T-helper 1 cell treated with Interleukin-12 subunit alpha and Interleukin-12 subunit beta and Interleukin-4 antibody, amounts not matched to agents 30 μg/mL and 1 μg/mL, for 36 hours (primary cell): ENCODE data around the gene RAPGEF3.
A peak's percentile ranks its signal among the peaks of the same experiment; 100 is the strongest.

ENCODE experiments used
- H3K27ac Mint-ChIP-seq: one replicate; pipeline ENCODE4 v1.8.0; 2021; ENCODE audit warnings: mild to moderate bottlenecking, mixed read lengths
- H3K27me3 Mint-ChIP-seq: one replicate; pipeline ENCODE4 v1.8.0; 2021; ENCODE audit warnings: low read depth, mixed read lengths
- H3K36me3 Mint-ChIP-seq: one replicate; pipeline ENCODE4 v1.8.0; 2021; ENCODE audit warnings: low read depth, mixed read lengths
- H3K4me1 Mint-ChIP-seq: one replicate; pipeline ENCODE4 v1.8.0; 2021; ENCODE audit warnings: low read depth, mixed read lengths
- H3K4me3 Mint-ChIP-seq: one replicate; pipeline ENCODE4 v1.8.0; 2021; ENCODE audit warnings: mild to moderate bottlenecking, moderate library complexity, mixed read lengths
- H3K9me3 Mint-ChIP-seq: one replicate; pipeline ENCODE4 v1.8.0; 2021; ENCODE audit warnings: mixed read lengths

RAPGEF3 gene

DNA sequence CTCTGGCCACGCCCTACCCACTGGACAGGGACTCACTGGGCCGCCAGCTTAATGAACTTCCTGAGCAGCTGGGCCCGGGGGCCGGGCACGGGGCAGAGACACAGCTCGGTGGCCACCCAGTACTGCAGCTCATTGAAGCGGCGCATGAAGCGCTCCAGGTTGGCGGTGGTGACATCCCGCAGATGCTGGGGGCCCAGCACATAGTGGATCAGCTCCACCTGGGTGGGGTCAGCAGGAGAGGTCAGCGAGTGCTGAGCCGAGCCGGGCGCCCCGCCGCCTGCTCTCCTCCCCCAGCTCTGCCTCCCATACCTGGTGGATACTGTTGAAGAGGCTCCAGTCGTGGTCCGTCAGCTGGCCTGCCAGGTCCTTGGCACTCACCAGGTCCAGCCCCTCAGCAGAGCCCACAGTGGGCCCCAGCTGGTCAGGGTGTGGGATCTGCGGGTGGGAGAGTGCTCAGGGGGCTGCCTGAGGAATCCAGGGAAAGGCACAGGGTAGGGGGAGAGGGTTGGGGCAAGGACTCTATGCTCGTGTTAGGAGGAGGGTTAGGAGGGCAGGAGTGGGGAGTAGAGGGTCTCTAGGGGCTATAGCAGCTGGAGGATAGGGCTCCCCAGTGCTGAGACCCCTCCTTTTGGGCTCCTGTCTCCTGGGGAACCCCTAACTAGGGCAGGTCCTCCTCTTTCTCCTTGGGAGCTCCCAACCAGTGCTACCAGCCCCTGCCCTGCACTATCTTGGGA lies 17.9 kb downstream of the RAPGEF3 start:
- Mint-ChIP-seq H3K4me3 (no peak overlapping the region), H3K27me3 (peaks cover 17% of the 10 kb centered on the region), H3K36me3 (no peaks in the 10 kb centered on the region), H3K9me3 (no peaks in the 10 kb centered on the region), H3K4me1 (peaks cover 9% of the 10 kb centered on the region), H3K27ac (no peak overlapping the region)

- H3K36me3 Mint-ChIP-seq = no peaks in the 10 kb centered on the region
- no peak overlapping the region for H3K4me3 Mint-ChIP-seq
- H3K27me3 Mint-ChIP-seq = peaks cover 14% of the 10 kb centered on the region
- no peaks in the 10 kb centered on the region for H3K9me3 Mint-ChIP-seq
- no peak overlapping the region for H3K27ac Mint-ChIP-seq
- peaks cover 9% of the 10 kb centered on the region for H3K4me1 Mint-ChIP-seq
These were observed 18.7 kb downstream of the RAPGEF3 start for GRCh38 chr12:47739979-47740378.

- H3K4me1 Mint-ChIP-seq = peaks cover 9% of the 10 kb centered on the region
- no peak overlapping the region for H3K4me3 Mint-ChIP-seq
- no peaks in the 10 kb centered on the region for H3K9me3 Mint-ChIP-seq
- H3K36me3 Mint-ChIP-seq = no peaks in the 10 kb centered on the region
- H3K27me3 Mint-ChIP-seq = peaks cover 10% of the 10 kb centered on the region
- H3K27ac Mint-ChIP-seq = no peak overlapping the region
These were observed 19.4 kb downstream of the RAPGEF3 start for GRCh38 chr12:47739297-47739696.

DNA sequence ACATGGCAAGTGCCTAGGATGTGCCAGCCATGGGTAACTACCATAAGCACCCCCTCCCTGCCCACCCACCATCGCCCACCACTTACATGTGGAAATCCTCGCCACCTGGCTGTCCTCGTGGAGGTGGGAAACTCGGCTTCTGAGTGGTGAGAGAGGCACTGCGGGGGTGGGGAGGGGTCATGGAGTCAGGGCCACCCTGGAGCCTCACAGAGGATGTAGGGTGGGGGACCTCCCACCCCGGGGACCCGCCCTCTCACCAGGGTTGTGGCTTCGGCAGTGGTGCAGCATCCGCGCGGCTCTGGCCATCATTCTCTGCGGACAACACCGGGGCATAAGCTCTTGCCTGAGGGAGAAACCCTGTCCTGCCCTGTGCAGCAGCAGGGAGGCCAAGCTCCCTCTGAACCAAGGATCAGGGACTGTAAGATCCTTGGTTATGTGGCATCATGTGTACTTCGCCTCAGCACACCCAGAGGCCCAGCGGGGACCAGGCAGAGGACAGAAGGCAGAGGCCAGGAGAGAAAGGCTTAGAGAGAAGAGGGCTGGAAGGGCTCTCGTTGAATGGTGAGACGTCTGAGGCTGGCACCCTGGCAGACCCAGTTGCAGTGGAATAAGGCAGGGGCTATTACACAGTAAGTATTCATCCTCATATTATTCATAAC lies 20.6 kb downstream of the RAPGEF3 start:
- peaks cover 1% of the 10 kb centered on the region for H3K27me3 Mint-ChIP-seq

DNA sequence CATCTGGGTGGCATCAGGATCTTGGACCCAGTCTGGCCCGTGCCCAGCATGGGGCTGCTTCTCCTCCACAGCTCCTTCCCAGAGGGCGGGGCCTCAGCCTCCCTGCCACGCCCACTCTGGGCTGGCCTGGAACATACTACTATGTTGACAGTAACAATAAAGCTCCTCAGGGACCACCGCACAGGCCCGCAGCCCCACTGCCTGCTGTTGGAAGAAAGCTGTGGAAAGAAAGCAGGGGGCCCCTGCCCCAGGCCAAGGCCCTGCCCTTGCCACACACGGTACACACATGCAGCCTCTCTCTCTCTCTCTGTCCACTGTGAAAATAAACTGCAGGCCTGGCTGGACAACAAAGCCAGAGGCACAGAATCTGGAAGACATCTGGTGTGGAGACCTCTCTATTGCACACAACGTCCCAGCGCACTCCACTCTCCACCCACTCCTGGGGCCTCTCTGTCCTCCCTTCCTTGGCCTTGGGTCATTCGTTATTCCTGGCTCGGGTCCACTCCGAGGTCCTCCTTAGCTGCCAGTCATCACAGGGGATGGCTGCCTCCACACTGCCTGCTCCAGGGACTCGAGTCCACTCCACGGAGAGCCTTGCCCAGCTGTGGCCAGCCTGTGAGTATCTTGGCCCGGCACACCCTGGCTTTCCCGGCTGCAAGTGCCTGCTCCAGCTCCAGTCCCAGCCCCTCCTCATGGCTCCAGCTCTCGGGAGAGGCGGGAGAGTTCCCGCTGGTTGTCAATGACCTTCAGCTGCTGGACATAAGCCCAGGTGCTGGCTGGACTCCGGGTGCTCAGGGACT lies 21.6 kb downstream of the RAPGEF3 start:
- H3K4me1 Mint-ChIP-seq = peaks cover 6% of the 10 kb centered on the region
- H3K27ac Mint-ChIP-seq = peak overlapping the region; percentile 31
- no peaks in the 10 kb centered on the region for H3K27me3 Mint-ChIP-seq
- H3K9me3 Mint-ChIP-seq = no peaks in the 10 kb centered on the region
- H3K36me3 Mint-ChIP-seq = no peaks in the 10 kb centered on the region
- no peak overlapping the region for H3K4me3 Mint-ChIP-seq

More for the DNA sequence above, 20.6 kb downstream of the RAPGEF3 start:
- Mint-ChIP-seq H3K27ac (no peak overlapping the region), H3K36me3 (no peaks in the 10 kb centered on the region), H3K9me3 (no peaks in the 10 kb centered on the region), H3K4me3 (no peak overlapping the region), H3K4me1 (peaks cover 9% of the 10 kb centered on the region)

DNA sequence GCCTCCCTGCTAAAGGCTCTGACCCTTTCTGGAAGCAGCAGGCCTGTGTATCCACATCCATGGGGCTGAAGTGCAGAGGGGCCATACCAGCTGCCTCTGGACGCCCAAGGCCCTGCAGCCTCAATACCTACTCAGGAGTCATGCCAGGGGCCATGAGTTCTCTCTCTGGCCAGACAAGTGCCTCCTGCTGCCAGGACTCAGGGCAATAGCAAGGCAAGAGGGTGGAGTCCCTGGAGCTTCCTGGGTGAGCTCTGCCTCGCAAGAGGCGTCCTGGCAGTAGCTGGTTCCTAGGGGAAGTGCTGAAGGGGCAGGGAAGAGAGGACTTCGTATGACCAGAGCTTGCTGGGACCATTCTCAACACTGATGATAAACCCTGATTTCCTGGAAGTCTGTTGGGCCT lies 22.5 kb downstream of the RAPGEF3 start:
- Mint-ChIP-seq H3K4me3 (no peak overlapping the region), H3K4me1 (peaks cover 1% of the 10 kb centered on the region), H3K27me3 (no peaks in the 10 kb centered on the region), H3K27ac (no peak overlapping the region), H3K36me3 (no peaks in the 10 kb centered on the region), H3K9me3 (no peaks in the 10 kb centered on the region)

DNA sequence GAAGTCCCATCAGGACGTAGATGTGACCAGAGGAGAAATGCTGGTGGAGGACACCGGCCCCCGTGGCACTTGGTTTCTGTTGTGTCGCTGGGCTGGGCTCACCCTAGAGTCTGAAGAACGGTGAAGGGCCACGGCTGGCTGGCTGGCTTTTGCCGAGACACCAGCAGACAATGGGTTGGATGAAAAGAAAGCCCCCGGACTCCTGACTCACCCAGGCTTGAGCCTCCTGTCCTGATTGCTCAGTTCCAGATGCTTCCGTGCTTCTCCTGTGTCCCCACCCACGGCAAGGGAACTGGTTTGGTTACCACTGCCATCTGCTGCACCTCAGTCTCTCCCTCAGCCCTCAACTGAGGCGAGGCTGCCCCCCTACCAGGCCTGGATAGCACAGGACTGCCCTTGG lies 23.0 kb downstream of the RAPGEF3 start:
- Mint-ChIP-seq H3K36me3 (no peaks in the 10 kb centered on the region), H3K4me1 (no peaks in the 10 kb centered on the region), H3K9me3 (no peaks in the 10 kb centered on the region), H3K4me3 (no peak overlapping the region), H3K27ac (no peak overlapping the region), H3K27me3 (no peaks in the 10 kb centered on the region)

GRCh38 chr12:47734725-47735480 lies 23.8 kb downstream of the RAPGEF3 start:
- H3K4me3 Mint-ChIP-seq = no peak overlapping the region
- H3K4me1 Mint-ChIP-seq = no peaks in the 10 kb centered on the region
- no peaks in the 10 kb centered on the region for H3K36me3 Mint-ChIP-seq
- no peak overlapping the region for H3K27ac Mint-ChIP-seq
- no peaks in the 10 kb centered on the region for H3K9me3 Mint-ChIP-seq
- no peaks in the 10 kb centered on the region for H3K27me3 Mint-ChIP-seq

DNA sequence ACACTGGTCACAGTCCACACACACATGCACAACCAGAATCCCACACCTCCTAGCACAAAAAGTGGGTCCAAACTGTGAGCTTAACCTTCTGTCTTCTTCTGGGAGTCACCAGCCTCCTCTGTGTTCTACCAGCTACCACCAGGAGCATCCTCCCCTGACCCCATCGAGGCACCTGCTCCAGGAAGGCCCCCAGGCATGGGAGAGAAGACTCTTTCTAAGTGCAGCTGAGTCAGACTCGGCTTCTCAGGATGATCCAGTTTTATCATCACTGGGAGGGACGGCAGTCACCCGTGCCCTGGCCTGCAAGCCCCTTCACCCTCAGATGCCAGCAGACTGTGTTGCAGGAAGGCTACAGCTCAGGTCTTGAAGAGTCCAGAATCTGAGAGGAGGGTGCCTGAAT lies 25.5 kb downstream of the RAPGEF3 start:
- Mint-ChIP-seq H3K27ac (no peak overlapping the region), H3K9me3 (no peaks in the 10 kb centered on the region), H3K27me3 (no peaks in the 10 kb centered on the region), H3K36me3 (no peaks in the 10 kb centered on the region), H3K4me3 (no peak overlapping the region), H3K4me1 (no peaks in the 10 kb centered on the region)

- Mint-ChIP-seq H3K4me3 (no peak overlapping the region), H3K27ac (no peak overlapping the region), H3K27me3 (no peaks in the 10 kb centered on the region), H3K36me3 (no peaks in the 10 kb centered on the region), H3K9me3 (no peaks in the 10 kb centered on the region), H3K4me1 (no peaks in the 10 kb centered on the region)
These were observed 26.2 kb downstream of the RAPGEF3 start for GRCh38 chr12:47732504-47732903.

- Mint-ChIP-seq H3K27ac (no peak overlapping the region), H3K36me3 (no peaks in the 10 kb centered on the region), H3K4me1 (no peaks in the 10 kb centered on the region), H3K27me3 (no peaks in the 10 kb centered on the region), H3K9me3 (no peaks in the 10 kb centered on the region), H3K4me3 (no peak overlapping the region)
These were observed 27.0 kb downstream of the RAPGEF3 start for GRCh38 chr12:47731723-47732122.

DNA sequence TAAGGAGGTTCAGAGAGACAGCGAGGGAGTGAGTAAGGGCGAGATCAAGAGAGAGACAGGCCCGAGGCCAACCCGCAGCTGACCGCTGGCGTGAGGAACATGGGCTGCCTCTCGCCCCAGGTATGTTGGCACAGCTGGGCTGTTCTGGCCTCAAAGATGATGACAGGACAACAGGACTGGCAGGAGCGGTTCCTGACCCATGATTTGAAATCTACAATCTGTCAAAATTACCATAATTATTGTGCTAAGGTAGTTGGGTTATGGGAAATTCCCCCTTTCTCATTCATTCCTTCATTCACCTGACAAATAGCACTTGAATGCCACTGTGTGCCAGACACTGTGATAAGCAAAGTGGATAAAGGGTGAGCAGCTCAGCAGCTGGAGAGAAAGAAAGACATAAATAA lies 28.3 kb downstream of the RAPGEF3 start:
- Mint-ChIP-seq H3K27ac (no peak overlapping the region), H3K4me3 (no peak overlapping the region), H3K27me3 (no peaks in the 10 kb centered on the region), H3K36me3 (no peaks in the 10 kb centered on the region), H3K4me1 (no peaks in the 10 kb centered on the region), H3K9me3 (no peaks in the 10 kb centered on the region)

- Mint-ChIP-seq H3K4me3 (no peak overlapping the region), H3K36me3 (no peaks in the 10 kb centered on the region), H3K27ac (no peak overlapping the region), H3K4me1 (peaks cover 4% of the 10 kb centered on the region), H3K27me3 (no peaks in the 10 kb centered on the region), H3K9me3 (no peaks in the 10 kb centered on the region)
These were observed 29.4 kb downstream of the RAPGEF3 start for GRCh38 chr12:47729233-47729632.

- Mint-ChIP-seq H3K27me3 (no peaks in the 10 kb centered on the region), H3K27ac (no peak overlapping the region), H3K4me3 (no peak overlapping the region), H3K9me3 (no peaks in the 10 kb centered on the region), H3K36me3 (peaks cover 8% of the 10 kb centered on the region), H3K4me1 (peaks cover 21% of the 10 kb centered on the region)
These were observed 32.8 kb downstream of the RAPGEF3 start for GRCh38 chr12:47725893-47726292.
